GM21390 (cell line): ENCODE measurements around the gene SHISAL1.

ENCODE experiments used
- ATAC-seq: cut with Tn5 transposase; IDR thresholded peaks from one replicate; pipeline ENCODE4 v1.9.1; 2021; ENCODE audit not compliant: unreplicated experiment

Gene SHISAL1

DNA sequence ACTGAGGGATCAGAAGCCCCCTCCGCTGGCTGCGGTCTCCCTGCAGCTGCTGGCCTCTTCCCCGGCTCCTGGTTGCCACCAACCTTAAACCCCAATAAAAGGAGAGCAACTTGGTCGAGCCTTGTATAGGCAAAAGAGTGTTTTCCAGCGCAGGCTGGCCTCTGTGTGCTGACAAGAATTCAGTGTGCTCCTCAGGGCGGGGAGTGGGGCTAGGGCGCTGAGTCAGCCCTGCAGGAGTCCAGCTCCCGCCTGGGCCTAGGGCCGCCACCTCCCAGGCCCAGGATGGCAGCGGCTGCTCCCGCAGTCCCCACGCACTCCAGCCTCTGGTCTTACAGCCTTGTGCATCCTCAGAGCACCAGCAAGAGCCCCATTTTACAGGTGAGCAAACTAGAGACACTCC lies at the start of gene SHISAL1:
TSS of gene SHISAL1 (minus strand) at position 186 of the 400 bp plus-strand sequence. CDS start 12,006 bp downstream, outside the sequence.
- no peak for ATAC-seq

DNA sequence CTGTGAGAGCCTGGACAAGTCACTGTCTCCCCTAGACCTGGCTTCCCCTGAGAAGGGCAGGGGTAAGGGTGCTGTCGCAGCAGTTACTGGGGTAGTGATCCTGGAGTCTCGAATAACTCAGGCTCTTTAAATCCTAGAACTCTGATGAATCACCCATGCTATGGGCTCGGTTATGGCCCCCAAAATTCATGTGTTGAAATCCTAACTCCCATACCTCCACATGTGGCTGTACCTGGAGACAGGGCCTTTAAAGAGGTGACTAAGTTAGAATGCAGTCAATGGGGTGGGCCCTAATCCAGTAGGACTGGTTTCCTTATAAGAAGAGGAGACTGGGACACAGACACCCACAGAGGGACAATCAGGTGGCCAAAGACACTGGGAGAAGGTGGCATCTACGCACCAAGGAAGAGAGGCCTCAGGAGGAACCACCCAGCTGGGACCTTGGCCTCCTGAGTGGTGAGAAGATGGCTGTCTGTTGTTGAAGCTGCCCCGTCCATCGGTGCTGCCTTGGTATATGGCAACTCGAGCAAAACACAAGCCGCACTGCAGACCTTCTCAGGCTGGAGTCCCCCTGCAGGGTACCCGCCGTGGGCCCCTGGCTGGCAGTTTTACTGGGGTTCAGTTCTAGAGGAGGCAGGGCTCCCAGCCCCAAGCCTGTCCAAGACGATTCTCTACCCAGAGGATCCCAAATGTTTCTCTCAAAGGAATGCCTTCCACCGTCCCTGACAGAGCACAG lies 48.8 kb upstream of the SHISAL1 start:
- ATAC-seq, result no peak

DNA sequence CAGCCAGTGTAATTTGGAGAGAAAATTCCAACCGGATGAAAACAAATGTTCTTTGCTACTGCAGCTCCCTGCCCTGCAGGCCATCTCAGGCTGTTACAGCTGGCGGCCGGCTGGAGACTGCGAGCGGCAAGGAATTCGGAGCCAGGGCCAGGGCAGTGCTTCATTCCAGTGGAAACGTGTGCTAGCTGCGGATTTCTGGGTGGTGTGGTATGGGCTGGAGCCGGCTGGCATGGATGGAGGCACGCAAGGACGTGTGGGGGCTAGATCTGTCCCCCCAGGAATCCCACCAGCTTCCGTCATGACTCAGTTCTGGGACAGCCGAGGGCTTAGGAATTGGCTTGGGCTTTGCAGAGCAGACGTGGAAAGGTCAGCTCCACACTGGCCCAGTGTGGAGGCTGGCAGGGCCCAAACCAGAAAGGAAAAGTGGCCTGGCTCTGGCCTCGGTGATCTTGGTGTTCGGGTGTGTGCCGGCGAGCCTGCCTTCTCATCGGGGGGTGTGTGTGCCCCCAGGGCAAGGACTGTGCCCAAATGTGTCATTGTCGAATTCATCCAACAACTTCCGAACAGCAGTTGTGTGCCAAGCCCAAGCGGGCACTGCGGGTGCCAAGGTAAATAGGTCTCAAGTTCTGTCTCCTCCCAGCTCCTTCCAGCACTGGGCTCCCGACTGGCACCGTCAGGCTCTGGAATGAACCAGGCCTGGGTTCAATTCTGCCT lies 48.1 kb upstream of the SHISAL1 start:
- no peak for ATAC-seq

DNA sequence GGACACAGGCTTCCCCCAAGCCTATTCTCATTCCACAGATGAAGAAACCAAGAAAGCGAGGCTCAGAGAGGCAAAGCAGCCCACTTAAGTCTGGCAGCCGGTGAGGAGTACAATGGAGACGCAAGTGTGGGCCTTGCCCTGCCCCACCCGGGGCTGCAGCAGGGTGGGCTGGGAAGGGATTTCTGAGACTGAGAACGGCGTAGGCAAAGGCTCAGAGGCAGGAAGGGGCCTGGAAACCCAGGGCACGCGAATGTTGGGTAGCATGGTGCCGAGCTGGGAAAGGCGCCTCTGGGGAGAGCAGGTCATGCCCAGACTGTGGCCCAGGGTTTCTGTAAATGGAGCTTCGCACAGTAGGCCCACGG lies 47.5 kb upstream of the SHISAL1 start:
- no peak for ATAC-seq

DNA sequence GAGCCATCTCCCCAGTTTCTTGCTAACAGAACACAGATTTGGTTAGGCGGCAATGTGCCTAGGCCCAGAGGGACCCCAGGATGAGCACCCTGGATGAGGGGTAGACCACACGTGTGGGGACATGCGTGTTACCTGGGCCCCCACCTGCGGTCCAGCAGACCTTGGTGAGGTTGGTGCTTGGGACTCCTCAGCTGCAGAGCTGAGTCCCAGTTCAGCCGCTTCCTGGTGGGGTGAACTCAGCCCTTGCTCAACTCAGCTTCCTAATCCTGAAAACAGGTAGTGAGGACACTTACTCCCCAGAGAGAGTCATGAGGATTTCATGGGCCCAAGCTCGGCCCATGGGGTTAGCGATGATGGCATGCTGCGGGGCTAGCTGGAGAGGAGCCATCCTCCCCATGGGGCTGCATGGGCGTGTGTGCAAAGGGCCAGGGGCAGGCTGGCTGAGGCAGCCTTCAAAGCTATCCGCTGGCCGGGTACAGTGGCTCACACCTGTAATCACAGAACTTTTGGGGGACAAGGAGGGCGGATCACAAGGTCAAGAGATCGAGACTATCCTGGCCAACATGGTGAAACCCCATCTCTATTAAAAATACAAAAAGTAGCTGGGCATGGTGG lies 46.9 kb upstream of the SHISAL1 start:
- ATAC-seq, result no peak

DNA sequence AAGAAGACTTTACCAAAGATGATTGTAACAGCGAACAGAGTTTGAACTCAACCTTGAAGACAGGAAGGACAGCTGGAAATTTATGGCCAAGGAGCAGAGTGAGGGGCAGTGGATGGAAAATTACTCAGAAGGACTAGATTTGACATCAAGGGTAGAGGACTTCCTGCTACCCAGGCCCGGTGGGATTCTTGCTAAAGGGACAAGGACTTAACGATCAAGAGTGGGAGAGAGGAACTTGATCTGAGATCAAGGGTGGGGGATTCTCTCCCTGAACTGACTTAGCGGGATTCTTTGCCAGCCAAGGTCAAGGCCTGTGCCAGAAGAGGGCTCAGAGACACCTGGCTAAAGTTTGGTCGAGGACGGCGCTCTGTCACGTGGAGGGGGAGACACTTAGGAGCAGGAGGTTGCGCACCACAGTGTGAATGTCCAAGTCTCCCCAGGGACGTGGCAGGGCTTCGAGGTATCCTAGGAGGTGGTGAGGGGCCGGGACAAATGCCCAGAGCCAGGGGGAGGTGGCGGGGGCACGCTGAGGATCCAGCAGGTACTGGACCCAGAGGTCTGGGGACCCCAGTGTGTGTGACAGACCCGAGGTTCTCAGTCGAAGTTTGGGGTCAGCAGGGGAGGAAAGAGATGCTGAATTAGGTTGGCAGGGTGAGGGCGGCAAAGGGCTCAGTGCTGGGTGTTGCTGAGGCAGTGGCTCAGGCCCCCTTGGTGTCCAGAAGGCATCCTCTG lies 46.1 kb upstream of the SHISAL1 start:
- no peak for ATAC-seq

DNA sequence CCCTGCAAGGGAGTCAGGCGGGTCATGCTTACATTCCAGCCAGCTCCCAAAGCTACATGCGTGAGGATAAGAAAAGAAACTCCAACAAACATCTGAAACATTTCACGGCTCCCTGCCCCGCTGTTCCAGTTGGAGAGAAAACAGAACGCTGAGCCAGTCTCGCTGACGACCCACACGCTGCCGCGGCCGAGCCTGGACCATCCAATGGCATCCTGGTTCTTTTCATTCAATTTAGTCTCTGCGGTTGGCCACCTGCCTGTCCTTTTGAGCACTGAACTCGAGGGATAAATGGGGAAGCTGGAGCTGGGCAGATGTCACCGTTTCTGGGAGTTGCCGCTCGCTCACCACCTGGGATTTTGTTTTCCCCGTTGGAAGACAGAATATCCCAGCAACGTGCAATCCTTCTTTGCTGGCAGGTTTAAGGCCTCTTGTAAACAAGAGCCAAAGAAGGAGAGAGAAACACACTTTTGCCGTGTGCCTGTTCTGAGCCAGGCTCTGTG lies 45.3 kb upstream of the SHISAL1 start:
- ATAC-seq, result no peak

DNA sequence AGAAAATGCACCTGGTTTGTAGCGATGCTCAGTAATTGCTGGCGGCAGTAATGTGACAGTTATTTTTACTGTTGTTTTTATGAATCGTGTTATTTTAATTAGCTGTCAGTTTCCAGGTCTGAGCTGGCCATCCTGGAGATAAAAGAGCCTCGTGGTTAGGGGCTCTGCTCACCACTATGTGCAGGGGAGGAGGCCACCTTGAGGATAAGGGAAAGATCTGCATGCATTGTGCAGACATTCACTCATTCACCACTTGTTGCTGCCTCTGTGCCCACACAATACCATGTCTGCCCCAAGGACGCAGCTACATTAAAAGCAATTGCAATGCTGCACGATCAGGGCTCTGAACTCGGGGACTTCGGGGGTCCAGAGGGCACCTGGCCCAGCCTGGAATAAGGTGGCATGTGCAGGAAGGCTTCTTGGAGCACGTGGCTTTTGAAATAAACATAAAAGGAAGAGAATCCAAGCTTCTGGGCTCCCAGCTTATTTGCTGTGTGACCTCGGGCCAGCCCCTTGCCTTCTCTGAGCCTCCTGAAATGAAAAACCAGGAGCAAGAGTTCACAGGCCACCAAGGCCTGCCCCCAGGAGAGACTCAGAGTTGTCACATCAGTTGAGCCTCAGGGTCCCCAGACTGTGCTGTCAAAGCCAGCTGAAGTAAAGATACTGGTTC lies 44.7 kb upstream of the SHISAL1 start:
- ATAC-seq, result no peak

DNA sequence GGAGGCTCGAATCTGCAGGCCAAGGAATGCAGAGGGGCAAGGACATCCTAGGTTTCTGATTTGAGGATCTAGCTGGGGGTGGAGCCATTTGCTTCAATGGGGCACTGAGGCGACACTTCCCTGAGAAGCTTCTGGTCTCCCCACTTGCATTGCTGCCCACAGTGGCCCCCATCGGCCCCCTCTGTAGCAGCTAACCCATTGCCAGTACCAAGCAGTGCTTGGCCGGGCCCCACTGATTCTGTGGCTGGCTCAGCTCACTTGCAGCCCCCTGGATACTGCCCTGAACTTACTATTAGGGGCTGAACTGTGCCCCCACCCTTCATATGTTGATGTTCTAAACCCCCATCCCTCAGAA lies 42.9 kb upstream of the SHISAL1 start:
- ATAC-seq, result no peak

DNA sequence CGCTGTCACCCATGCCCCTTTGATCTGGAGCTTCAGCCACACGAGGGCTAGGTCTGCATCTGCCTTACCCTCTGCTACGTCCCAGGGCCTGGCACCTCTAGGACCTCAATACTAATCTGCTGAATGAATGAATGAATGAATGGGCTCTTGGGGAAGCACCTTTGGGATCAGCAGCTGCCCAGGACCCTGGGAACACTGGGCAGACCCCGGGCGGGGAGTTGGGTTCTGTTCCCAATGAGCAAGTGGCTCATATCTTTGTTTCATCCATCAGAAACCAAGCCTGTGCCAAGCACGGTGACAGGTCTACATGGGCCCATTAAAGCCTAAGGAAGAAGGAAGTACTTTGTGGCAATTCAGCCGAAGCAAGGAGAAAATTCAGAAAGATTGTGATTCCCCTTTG lies 41.5 kb upstream of the SHISAL1 start:
- ATAC-seq, result no peak

DNA sequence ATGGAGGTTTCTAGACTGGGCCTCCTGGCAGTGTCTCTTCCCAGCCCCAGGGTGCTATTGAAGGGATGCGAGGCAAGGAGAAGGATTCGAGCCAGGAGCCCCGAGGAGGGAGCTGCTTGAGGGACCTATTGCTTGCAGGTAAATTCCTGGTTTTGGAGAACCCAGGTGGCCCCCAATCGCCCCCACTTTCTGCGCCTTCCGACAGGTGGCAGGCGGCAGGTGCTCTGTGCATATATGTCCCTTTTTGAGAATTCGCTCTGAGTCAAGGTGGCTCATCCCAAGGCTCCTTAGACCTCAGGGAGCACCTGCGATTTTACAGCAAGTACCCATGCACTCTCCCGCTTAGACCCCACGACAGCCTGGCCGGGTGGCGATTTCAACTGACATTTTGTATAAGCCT lies 40.3 kb upstream of the SHISAL1 start:
- ATAC-seq, result no peak

DNA sequence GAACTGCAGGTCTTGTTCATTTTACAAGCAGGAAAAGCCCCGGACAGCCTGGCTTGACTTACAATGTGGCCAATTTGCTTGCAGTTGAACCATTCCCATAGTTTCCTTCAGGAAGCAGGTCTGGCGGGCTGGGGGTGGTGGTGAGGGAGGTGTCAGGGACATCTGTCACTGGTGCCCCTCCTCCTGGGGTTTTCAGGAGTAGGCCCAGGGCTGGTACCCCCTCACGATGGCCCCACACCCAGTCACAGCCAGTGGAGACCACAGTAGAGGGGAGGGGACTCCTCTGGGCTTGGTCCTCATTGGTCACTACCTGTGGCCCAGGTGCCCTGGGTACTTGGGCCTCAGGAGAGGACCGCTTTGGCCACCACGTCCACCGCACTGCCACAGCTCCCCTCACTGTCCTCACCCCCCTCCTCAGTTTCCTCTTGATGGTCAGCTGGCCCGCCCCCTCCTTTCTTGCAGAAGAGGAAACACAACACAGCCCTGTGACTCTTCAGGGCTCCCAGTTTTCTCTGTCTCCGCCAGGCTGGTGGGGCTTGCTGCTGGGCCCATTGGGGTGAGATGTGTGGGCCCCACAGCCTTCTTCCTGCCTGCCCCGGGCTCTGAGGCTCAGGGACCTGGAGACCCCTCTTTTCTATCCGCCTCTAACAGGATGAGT lies 39.8 kb upstream of the SHISAL1 start:
- ATAC-seq, result no peak

DNA sequence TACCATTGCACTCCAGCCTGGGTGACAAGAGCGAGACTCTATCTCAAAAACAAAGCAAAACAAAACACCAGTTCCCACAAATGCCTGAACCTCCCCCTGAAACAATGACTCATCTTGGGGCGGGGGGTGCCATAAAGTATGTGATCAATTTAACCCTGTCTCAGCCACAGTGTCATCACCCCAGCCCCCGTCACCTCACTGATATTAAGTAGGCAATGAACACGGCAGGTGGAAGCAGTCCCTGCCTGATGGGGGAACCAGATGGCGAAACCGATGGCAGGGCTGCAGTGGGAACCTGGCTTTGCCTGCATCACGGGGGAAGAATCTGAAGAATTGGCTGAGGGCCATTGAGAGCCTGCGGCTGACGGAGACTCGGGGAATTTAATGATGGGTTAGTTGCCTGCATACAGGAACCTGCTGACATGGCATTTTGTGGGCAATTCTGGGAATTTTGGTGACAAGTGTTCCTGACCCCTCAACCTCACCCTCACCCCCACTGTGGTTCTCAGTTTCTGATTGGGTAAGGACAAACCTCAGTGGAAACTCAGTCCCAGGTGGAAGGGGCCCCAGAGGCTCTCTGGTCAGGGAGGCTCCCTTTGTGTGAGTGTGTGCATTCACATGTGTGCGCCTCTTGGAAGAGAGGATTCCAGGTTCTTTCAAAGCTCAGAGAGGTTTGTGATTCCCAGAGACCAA lies 39.1 kb upstream of the SHISAL1 start:
- no peak for ATAC-seq

DNA sequence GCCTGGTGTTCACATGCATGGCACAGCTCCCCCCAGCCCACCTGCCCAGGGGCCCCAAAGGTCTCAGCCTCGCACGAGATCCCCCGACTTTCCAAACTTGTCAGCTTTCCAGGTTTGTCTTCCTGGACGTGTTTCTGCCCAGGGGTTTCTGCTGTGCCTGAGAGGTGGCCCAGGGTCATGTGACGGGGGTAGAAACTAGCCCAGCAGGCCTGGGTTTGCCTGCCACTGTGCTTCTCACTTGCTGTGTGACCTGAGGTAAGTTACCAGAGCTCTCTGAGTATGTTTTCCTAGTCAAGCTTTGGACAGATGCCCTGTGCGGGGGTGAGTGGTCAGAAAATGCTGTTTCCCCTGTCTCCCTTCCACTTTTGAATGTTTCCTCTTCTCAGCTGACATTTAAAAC lies 38.3 kb upstream of the SHISAL1 start:
- no peak for ATAC-seq

DNA sequence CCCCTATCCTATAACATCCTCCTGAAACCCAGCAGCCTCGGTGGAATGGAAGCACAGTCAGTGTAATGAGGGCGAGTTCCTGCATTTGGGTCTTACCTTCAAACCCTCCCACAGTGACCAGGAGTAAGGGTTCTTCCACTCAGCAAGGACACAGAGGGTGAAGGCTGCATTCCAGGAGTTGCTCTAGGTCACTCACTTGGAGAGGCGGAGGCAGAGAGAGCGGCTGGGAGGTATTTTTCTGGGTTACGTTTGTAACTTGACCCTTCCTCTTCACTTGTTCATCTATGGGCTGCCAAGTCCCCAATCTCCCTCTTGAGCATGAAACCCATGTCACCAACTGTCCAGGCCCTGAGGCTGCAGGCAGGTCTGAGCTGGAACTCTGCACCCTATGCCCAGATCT lies 36.8 kb upstream of the SHISAL1 start:
- no peak for ATAC-seq

DNA sequence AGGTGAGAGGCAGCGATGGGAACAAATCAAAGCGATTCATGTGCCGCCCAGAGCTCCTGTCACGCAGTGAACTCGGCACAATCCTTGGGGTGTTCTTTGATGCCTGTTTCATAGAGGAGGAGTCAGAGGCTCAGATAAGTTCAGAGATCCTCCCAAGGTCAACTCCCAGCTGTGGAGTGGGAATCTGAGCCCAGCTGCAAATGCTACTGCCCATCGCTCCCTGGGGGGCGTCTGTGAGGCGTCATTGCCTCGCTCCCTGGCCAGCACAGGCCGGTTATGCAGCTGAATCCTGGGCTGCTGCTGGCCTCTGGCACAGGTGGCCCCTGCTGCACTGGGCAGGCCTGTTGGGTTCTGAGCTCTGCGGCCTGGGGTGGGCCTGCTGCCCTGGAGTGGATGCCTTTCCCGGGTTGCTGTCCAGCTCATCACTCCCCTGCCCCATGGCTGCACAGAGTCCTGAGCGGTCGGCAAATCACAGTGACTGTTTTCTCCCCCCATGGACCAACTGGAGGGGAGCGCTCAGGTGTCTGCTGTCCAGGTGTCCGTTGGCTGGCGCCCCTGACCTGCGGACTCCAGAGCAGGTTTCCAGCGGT lies 36.3 kb upstream of the SHISAL1 start:
- ATAC-seq, result no peak

DNA sequence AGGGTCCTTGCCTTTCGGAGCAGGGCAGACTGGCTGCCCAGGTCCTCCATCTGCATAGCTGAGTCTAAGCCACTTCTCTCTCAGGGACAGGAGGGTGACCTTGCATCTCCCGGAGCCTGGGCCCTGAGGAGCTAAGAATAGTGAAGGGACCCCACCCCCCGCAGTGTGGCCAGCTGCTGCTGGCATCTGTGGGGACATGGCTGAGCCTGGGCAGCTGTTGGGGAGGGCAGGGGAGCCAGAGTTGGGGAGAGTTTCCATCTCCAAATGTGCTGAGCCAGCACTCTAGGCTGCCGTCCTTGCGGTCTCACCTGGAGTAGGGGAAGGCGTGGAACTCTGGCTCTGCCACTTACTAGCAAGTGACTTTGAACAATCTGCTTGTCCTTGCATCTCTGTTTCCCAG lies 34.8 kb upstream of the SHISAL1 start:
- ATAC-seq, result no peak

DNA sequence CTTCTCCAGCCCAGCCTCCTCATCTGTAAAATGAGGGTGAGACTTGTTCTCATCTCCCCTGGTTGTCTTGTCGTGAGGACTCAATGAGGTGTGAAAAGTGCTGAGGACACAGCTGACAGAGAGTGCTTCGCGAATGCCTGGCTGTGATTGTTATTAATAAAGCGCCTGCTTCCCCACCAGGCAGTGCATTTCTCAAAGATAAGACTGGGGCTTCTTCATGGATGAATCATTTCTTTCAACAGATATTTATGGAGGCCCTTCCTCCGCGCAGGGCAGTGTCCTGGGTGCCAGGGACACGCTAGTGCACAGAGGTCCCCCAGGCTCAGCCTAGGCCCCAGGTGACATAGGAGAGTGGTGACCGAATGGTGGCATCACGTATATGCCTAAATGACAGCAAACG lies 34.3 kb upstream of the SHISAL1 start:
- ATAC-seq, result no peak

DNA sequence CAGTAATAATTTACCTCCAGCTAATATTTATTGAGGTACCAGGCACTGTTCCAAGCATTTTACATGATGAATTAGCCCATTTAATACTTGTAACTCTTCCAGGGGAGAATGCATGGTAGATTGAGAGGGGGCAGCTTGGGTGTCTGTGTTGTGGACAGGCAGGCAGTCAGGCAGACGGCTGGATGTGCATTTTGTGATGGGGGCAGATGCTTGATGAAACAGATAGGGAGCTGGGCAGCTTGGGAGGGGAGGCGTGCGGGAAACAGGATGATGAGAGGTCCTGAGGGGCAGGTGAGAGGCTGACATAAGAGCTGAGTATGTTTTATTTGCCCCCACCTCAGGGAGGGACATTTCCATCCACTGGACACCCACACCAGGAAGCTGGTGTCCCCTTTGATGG lies 33.1 kb upstream of the SHISAL1 start:
- no peak for ATAC-seq

DNA sequence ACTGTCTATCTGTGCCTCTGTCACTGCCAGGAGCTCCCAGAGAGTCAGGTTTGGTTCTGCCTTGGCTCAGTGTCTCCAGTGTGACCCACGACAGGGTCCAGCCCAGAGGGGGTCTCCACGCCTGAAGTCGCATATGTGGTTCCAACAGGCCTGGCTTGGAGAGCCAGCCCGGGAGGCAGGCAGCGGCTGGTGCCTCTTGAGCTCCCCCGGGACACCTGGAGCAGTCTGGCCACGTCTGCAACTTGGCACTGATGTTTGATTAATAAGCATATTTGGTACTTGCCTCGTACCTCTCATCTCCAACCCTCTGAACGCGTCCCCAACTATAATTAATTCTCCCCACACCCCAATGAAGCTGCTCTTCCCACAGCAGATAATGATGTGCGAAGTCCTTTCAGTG lies 31.7 kb upstream of the SHISAL1 start:
- ATAC-seq, result no peak
